HEK293 (cell line): ENCODE results near the gene BYSL.

ENCODE experiments used
- CTCF ChIA-PET: fragments of 350-600 bp; formaldehyde crosslinking; extraction: SDS; loops from one replicate; lab custom pipeline; 2021; ENCODE audit warnings: antibody characterized with exemption; lab: Yijun Ruan, JAX
- POLR2A ChIA-PET: fragments of 300-600 bp; formaldehyde crosslinking; extraction: SDS; loops from one replicate; lab custom pipeline; 2020; ENCODE audit warnings: antibody characterized with exemption, inconsistent platforms; lab: Yijun Ruan, JAX
- H3K27ac ChIP-seq: fragments of 200-500 bp; sonication (Bioruptor generic); 2 replicates; pipeline ENCODE4 v1.5.1; 2014; ENCODE audit warnings: low read depth, low read length, control low read depth, inconsistent platforms; ENCODE audit errors: extremely low read depth
- H3K36me3 ChIP-seq, 2 experiments: fragments of 200-500 bp in 1 of 2; sonication (Bioruptor generic) in 1 of 2; 1 replicate in 1 of 2; 2 replicates in 1 of 2; pipeline ENCODE4 v1.5.1; 2014 to 2017; ENCODE audit warnings: inconsistent platforms in 2 of 2, low read length in 2 of 2; ENCODE audit not compliant: control insufficient read depth in 2 of 2, insufficient read depth in 1 of 2
- H3K4me1 ChIP-seq: fragments of 200-500 bp; sonication (Bioruptor generic); 2 replicates; pipeline ENCODE4 v1.5.1; 2014; ENCODE audit warnings: mild to moderate bottlenecking, low read length, inconsistent platforms; ENCODE audit not compliant: control insufficient read depth, insufficient read depth
- H3K4me3 ChIP-seq: 2 replicates; pipeline ENCODE4 v1.5.1; 2011; ENCODE audit warnings: low read depth, mild to moderate bottlenecking, control low read depth, low read length, moderate library complexity
- H3K9me3 ChIP-seq: fragments of 200-500 bp; sonication (Bioruptor generic); 2 replicates; pipeline ENCODE4 v1.5.1; 2014; ENCODE audit warnings: low read depth, low read length, inconsistent platforms; ENCODE audit not compliant: control insufficient read depth, insufficient read depth
- BCL11B ChIP-seq: fragments of 450-650 bp; formaldehyde crosslinking; IDR thresholded peaks from 2 replicates; pipeline ENCODE4 v1.5.1; 2016; ENCODE audit warnings: low read depth, missing biosample characterization, missing genetic modification characterization
- GLIS2 ChIP-seq: fragments of 450-650 bp; formaldehyde crosslinking; IDR thresholded peaks from 2 replicates; pipeline ENCODE4 v1.5.1; 2016; ENCODE audit warnings: missing biosample characterization, missing genetic modification characterization
- KLF1 ChIP-seq: fragments of 450-650 bp; formaldehyde crosslinking; IDR thresholded peaks from 2 replicates; pipeline ENCODE4 v1.5.1; 2016; ENCODE audit warnings: missing biosample characterization, missing genetic modification characterization
- MZF1 ChIP-seq: fragments of 450-650 bp; formaldehyde crosslinking; IDR thresholded peaks from 2 replicates; pipeline ENCODE4 v1.5.1; 2017; ENCODE audit warnings: missing biosample characterization, missing genetic modification characterization, borderline replicate concordance
- PRDM10 ChIP-seq: fragments of 450-650 bp; formaldehyde crosslinking; IDR thresholded peaks from 2 replicates; pipeline ENCODE4 v1.5.1; 2016; ENCODE audit warnings: missing biosample characterization, missing genetic modification characterization
- SP7 ChIP-seq: fragments of 450-650 bp; formaldehyde crosslinking; IDR thresholded peaks from 2 replicates; pipeline ENCODE4 v1.5.1; 2016; ENCODE audit warnings: missing biosample characterization, missing genetic modification characterization
- ZBTB17 ChIP-seq: fragments of 450-650 bp; formaldehyde crosslinking; IDR thresholded peaks from 2 replicates; pipeline ENCODE4 v1.5.1; 2016; ENCODE audit warnings: missing biosample characterization, missing genetic modification characterization
- ZFP37 ChIP-seq: fragments of 450-650 bp; formaldehyde crosslinking; IDR thresholded peaks from 2 replicates; pipeline ENCODE4 v1.5.1; 2016; ENCODE audit warnings: missing biosample characterization, missing genetic modification characterization
- ZNF2 ChIP-seq: fragments of 450-650 bp; formaldehyde crosslinking; IDR thresholded peaks from 2 replicates; pipeline ENCODE4 v1.5.1; 2016; ENCODE audit warnings: missing biosample characterization, missing genetic modification characterization
- ZNF335 ChIP-seq: fragments of 450-650 bp; formaldehyde crosslinking; conservative IDR thresholded peaks from 2 replicates; pipeline ENCODE4 v1.5.1; 2016; ENCODE audit warnings: missing biosample characterization, missing genetic modification characterization
- ZNF488 ChIP-seq: fragments of 450-650 bp; formaldehyde crosslinking; IDR thresholded peaks from 2 replicates; pipeline ENCODE4 v1.5.1; 2016; ENCODE audit warnings: missing biosample characterization, missing genetic modification characterization
- ZNF600 ChIP-seq: fragments of 450-650 bp; formaldehyde crosslinking; IDR thresholded peaks from 2 replicates; pipeline ENCODE4 v1.5.1; 2016; ENCODE audit warnings: missing biosample characterization, missing genetic modification characterization
- ZNF629 ChIP-seq: fragments of 450-650 bp; formaldehyde crosslinking; IDR thresholded peaks from 2 replicates; pipeline ENCODE4 v1.5.1; 2017; ENCODE audit warnings: missing biosample characterization, missing genetic modification characterization
- ZNF660 ChIP-seq: fragments of 450-650 bp; IDR thresholded peaks from 2 replicates; pipeline ENCODE4 v1.5.1; 2018; ENCODE audit warnings: missing biosample characterization, mild to moderate bottlenecking, missing genetic modification characterization
- ZNF704 ChIP-seq: fragments of 450-650 bp; formaldehyde crosslinking; IDR thresholded peaks from 2 replicates; pipeline ENCODE4 v1.5.1; 2016; ENCODE audit warnings: missing biosample characterization, missing genetic modification characterization
- ZNF76 ChIP-seq: fragments of 450-650 bp; formaldehyde crosslinking; IDR thresholded peaks from 2 replicates; pipeline ENCODE4; 2016; ENCODE audit warnings: low read depth, missing biosample characterization, missing genetic modification characterization, borderline replicate concordance
- TF ChIP-seq, protein P1 (sequence below): fragments of 450-650 bp; formaldehyde crosslinking; IDR thresholded peaks from 2 replicates; pipeline ENCODE4 v1.5.1; 2016; ENCODE audit warnings: missing biosample characterization, missing genetic modification characterization
- TF ChIP-seq, protein P2 (sequence below): fragments of 450-650 bp; formaldehyde crosslinking; IDR thresholded peaks from 2 replicates; pipeline ENCODE4 v1.5.1; 2016; ENCODE audit warnings: missing biosample characterization, missing genetic modification characterization
- TF ChIP-seq, protein P3 (sequence below): fragments of 450-650 bp; formaldehyde crosslinking; IDR thresholded peaks from 2 replicates; pipeline ENCODE4 v1.5.0; 2017; ENCODE audit warnings: missing biosample characterization, missing genetic modification characterization, borderline replicate concordance
- TF ChIP-seq, protein P4 (sequence below): fragments of 450-650 bp; formaldehyde crosslinking; IDR thresholded peaks from 2 replicates; pipeline ENCODE4 v1.5.1; 2016; ENCODE audit warnings: missing biosample characterization, missing genetic modification characterization

BYSL gene

DNA sequence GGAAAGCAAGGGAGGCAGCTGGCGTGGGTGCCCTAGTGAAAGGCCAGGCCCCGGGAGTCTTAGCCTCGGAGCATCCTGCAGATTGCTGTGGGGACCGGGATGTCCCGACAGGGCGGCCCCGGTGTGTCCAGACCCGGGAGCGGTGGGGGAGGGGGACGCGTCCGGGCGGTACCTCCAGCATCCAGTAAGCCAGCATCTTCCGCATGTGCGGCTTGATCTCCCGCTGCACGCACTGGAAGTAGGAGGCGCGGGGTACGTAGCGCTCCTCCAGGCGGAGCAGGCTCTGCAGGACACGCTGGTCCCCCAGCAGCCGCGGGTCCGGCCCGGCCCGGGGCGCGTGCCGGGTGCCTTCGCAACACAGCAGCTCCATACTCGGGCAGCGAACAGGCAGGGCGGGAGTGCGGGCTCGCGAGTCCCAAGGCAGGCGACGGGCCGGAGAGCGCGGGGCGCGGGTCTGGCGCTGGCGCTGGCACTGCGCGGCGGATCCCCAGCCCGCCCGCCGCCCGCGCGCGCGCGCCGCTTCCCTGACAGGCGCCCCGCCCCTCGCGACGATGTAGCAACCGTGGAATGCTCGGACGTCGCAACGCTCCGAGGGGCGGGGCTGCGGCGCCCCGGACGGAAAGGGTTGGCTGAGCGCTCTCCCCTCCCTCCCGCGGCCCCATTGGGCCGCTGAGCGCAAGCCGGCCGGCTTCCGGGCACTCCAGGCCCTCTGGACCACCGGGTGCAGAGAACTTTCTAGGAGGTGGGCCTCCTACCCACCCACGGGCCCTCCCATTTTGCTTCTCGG lies 20.2 kb downstream of the BYSL start, which contains the start of gene CCND3:
Gene CCND3 (minus strand): TSS at position 529 of the 787 bp plus-strand sequence. CDS start 159 bp downstream, at position 370.
- CTCF ChIA-PET = interaction anchor here (0.6 to 13.4 kb wide), 8 partner anchors 16 to 349 kb away, joined by 3 to 160 read pairs (median 5); partner anchors contain the start of genes BYSL, MED20 and TOMM6
- POLR2A ChIA-PET = interaction anchor here (0.7 to 2.2 kb wide), 8 partner anchors 8 to 262 kb away, joined by 3 to 13 read pairs (median 6); partner anchors contain the start of genes BYSL, MED20, TAF8 and USP49
- peak within 1 kb of the TSS; percentile 83 for H3K4me3 ChIP-seq
- no peaks in the 10 kb centered on the region for H3K9me3 ChIP-seq
- H3K36me3 ChIP-seq = peaks cover 0 to 23% of the 10 kb centered on the region in 2 experiments; a peak in 1 of 3 replicates
- peak within 1 kb of the TSS; percentile 51; the same call in 1 of the 2 replicates for H3K27ac ChIP-seq
- H3K4me1 ChIP-seq = peaks cover 20% of the 10 kb centered on the region
- TF ChIP-seq, protein P1, sequence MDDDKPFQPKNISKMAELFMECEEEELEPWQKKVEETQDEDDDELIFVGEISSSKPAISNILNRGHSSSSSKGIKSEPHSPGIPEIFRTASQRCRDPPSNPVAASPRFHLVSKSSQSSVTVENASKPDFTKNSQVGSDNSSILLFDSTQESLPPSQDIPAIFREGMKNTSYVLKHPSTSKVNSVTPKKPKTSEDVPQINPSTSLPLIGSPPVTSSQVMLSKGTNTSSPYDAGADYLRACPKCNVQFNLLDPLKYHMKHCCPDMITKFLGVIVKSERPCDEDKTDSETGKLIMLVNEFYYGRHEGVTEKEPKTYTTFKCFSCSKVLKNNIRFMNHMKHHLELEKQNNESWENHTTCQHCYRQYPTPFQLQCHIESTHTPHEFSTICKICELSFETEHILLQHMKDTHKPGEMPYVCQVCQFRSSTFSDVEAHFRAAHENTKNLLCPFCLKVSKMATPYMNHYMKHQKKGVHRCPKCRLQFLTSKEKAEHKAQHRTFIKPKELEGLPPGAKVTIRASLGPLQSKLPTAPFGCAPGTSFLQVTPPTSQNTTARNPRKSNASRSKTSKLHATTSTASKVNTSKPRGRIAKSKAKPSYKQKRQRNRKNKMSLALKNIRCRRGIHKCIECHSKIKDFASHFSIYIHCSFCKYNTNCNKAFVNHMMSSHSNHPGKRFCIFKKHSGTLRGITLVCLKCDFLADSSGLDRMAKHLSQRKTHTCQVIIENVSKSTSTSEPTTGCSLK (tag by site-specific recombination) = no peak
- TF ChIP-seq ZNF335 (tag by site-specific recombination) = peak; percentile 92
- peak; percentile 13; the same call in 1 of the 2 replicates for TF ChIP-seq KLF1 (tag by site-specific recombination)
- TF ChIP-seq ZFP37 (tag by site-specific recombination) = 0 out of 2 replicates have a peak, but pooled peaks have one; percentile 57
- no peak for TF ChIP-seq ZNF629
- TF ChIP-seq ZBTB17 (tag by site-specific recombination) = peak; percentile 11; the same call in 1 of the 2 replicates
- 0 out of 2 replicates have a peak, but pooled peaks have one; percentile 14 for TF ChIP-seq ZNF76 (tag by site-specific recombination)
- peak; percentile 87 for TF ChIP-seq ZNF600 (tag by site-specific recombination)
- TF ChIP-seq PRDM10 (tag by site-specific recombination) = peak; percentile 34; the same call in 1 of the 2 replicates
- TF ChIP-seq SP7 (tag by site-specific recombination) = 0 out of 2 replicates have a peak, but pooled peaks have one; percentile 3
- peak; percentile 30; the same call in 1 of the 2 replicates for TF ChIP-seq ZNF2 (tag by site-specific recombination)
- TF ChIP-seq ZNF704 (tag by site-specific recombination) = peak; percentile 100
- TF ChIP-seq BCL11B (tag by site-specific recombination) = 0 out of 2 replicates have a peak, but pooled peaks have one; percentile 15
- TF ChIP-seq, protein P2, sequence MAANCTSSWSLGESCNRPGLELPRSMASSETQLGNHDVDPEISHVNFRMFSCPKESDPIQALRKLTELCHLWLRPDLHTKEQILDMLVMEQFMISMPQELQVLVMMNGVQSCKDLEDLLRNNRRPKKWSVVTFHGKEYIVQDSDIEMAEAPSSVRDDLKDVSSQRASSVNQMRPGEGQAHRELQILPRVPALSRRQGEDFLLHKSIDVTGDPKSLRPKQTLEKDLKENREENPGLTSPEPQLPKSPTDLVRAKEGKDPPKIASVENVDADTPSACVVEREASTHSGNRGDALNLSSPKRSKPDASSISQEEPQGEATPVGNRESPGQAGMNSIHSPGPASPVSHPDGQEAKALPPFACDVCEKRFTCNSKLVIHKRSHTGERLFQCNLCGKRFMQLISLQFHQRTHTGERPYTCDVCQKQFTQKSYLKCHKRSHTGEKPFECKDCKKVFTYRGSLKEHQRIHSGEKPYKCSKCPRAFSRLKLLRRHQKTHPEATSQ = 0 out of 2 replicates have a peak, but pooled peaks have one; percentile 25
- peak; percentile 23; the same call in 1 of the 2 replicates for TF ChIP-seq ZNF660 (tag by site-specific recombination)
- 0 out of 2 replicates have a peak, but pooled peaks have one; percentile 13 for TF ChIP-seq MZF1
- TF ChIP-seq, protein P3, sequence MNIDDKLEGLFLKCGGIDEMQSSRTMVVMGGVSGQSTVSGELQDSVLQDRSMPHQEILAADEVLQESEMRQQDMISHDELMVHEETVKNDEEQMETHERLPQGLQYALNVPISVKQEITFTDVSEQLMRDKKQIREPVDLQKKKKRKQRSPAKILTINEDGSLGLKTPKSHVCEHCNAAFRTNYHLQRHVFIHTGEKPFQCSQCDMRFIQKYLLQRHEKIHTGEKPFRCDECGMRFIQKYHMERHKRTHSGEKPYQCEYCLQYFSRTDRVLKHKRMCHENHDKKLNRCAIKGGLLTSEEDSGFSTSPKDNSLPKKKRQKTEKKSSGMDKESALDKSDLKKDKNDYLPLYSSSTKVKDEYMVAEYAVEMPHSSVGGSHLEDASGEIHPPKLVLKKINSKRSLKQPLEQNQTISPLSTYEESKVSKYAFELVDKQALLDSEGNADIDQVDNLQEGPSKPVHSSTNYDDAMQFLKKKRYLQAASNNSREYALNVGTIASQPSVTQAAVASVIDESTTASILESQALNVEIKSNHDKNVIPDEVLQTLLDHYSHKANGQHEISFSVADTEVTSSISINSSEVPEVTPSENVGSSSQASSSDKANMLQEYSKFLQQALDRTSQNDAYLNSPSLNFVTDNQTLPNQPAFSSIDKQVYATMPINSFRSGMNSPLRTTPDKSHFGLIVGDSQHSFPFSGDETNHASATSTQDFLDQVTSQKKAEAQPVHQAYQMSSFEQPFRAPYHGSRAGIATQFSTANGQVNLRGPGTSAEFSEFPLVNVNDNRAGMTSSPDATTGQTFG = no peak
- TF ChIP-seq ZNF488 (tag by site-specific recombination) = no peak
- TF ChIP-seq, protein P4, sequence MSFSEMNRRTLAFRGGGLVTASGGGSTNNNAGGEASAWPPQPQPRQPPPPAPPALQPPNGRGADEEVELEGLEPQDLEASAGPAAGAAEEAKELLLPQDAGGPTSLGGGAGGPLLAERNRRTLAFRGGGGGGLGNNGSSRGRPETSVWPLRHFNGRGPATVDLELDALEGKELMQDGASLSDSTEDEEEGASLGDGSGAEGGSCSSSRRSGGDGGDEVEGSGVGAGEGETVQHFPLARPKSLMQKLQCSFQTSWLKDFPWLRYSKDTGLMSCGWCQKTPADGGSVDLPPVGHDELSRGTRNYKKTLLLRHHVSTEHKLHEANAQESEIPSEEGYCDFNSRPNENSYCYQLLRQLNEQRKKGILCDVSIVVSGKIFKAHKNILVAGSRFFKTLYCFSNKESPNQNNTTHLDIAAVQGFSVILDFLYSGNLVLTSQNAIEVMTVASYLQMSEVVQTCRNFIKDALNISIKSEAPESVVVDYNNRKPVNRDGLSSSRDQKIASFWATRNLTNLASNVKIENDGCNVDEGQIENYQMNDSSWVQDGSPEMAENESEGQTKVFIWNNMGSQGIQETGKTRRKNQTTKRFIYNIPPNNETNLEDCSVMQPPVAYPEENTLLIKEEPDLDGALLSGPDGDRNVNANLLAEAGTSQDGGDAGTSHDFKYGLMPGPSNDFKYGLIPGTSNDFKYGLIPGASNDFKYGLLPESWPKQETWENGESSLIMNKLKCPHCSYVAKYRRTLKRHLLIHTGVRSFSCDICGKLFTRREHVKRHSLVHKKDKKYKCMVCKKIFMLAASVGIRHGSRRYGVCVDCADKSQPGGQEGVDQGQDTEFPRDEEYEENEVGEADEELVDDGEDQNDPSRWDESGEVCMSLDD (tag by site-specific recombination) = peak; percentile 13; the same call in 1 of the 2 replicates
- peak; percentile 72 for TF ChIP-seq GLIS2 (tag by site-specific recombination)
